Stromal cell of bone marrow (primary cell): ENCODE measurements around the gene MRPS7.
A peak's percentile ranks its signal among the peaks of the same experiment; 100 is the strongest.
"Not testable (repeated sequence)": the region's sequence is repeated elsewhere in the genome, so short reads cannot be mapped to it uniquely, and the experiment has no call there.

Experiments used
- DNase-seq: peaks from one replicate; pipeline ENCODE4 v3.0.0-alpha.2; 2012; ENCODE audit warnings: low read depth

Gene MRPS7

DNA sequence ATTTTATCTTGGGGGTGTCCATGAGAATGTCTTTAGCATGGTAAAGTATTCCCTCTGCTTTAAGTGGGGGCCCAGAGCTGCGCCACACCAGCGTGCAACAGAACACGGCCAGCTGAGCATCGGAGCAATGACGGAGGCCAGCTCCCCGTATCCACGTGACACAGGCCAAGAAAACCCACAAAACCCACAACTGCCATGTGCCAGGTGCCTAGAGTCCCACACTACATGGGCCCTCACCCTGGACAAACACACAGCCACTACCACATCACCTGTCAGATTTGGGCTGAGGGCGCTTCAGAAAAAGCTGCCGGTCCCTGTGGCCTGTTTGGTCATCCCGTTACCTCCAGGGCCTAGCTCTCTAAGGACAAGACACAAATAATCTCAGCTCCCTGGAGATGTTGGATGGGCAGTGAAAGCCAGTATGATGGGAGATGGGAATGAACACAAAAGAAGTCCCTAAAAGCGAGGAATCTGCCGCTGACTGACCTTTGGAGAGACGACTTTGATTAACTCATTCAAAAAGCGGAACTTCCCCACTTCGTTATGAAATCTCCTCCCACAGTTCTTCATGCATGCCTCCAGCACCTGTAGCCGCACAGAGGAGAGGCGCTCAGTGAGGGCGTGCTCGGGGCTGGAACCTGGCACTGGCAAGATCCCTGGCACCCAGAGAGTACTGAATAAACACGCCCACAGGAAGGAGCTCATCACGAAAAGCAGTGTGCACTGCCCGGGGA is 17.4 kb upstream of the MRPS7 start:
- no peak for DNase-seq

GRCh38 chr17:75245011-75245410 is 16.7 kb upstream of the MRPS7 start:
- no peak for DNase-seq

DNA sequence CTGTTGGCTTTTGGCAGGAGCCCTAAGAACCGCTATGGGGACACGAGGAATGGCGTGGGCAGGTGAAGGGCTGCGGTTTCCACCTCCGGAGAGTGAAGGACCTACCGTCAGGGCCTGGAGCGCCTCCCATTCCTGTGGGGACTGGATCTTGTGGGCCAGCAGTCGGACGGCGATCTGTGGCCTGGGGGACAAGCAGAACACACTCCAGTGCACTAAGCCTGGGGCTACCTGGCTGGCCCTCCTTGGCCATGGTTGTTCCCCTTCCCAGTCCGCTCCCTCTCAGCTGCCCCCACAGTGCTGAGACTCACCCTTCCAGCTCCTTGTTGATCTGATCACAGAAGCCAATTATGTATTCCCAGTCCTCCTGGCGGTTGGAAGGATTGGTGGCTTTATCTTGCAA is 15.3 kb upstream of the MRPS7 start:
- no peak for DNase-seq

- DNase-seq: no peak
Measured at GRCh38 chr17:75249564-75249963, 12.1 kb upstream of the MRPS7 start.

DNA sequence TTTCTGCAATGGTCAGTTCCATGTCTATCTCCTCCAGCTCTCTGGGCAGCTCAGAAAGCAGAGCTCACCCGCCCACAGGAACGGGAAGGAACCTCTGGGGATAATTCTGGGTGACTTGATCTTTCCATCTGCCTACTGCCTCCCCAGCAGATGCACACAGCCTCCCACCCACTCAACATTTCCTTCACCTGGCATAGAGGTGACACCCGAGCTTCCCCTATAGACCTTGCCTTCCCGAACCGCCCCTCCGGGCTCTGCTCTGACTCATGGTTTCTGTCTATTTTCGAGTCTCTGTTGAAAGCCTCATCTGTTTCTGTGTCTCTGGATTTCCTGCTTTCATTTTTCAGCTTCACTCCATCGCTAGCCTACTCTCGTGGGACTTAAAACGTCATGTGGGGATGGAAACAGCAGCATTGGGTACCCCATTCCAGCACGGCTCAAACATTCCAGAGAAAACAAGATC is 11.6 kb upstream of the MRPS7 start:
- peak; percentile 77 for DNase-seq

GRCh38 chr17:75252039-75252816 is 9.5 kb upstream of the MRPS7 start:
- DNase-seq: no peak

GRCh38 chr17:75255954-75256698 is 5.6 kb upstream of the MRPS7 start:
- DNase-seq: not testable (repeated sequence)

GRCh38 chr17:75257228-75257627 is 4.5 kb upstream of the MRPS7 start:
- DNase-seq: not testable (repeated sequence)

- DNase-seq: no peak
Measured at GRCh38 chr17:75260641-75261335, 891 bp upstream of the MRPS7 start.

- no peak for DNase-seq
Measured at GRCh38 chr17:75262112-75262606, 480 bp downstream of the MRPS7 start.

DNA sequence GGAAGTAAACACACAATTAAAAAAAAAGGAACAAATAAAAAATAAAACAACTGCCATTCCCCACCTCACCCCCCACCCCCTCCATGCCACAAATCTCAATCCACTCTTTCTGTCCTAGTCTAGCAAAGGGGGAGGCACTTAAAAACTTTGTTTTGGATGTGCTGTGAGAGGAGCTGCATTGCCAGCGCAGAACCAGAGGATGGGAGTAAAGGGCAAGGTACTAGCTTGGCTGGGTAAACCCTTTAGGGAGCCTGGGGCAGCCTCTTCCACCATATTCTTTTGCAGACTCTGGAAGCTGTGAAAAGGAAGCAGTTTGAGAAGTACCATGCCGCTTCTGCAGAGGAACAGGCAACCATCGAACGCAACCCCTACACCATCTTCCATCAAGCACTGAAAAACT is 1.4 kb downstream of the MRPS7 start:
- DNase-seq: no peak

DNA sequence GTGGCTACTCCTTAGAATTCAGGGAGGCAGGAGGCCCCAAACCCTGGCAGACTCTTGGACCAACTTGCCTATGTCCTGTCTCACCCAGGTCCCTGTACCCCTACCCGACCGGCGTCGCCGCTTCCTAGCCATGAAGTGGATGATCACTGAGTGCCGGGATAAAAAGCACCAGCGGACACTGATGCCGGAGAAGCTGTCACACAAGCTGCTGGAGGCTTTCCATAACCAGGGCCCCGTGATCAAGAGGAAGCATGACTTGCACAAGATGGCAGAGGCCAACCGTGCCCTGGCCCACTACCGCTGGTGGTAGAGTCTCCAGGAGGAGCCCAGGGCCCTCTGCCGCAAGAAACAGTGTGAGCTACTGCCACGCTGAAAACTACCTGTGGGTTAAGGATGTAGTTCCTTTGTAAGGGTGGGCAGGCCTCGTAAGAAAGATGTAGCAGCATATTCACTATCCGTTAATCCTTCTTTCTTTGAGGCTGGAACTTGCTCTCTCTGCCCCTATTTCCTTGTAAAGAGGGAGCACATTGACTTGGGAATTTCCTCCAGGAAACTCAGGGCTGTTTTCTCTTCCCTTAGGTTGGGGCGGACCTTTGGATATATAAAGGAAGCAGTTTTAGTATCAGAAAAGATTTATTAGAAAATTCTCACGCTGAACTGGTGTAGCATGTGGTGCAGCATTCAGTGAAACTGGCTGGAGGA is 4.1 kb downstream of the MRPS7 start:
- no peak for DNase-seq

GRCh38 chr17:75266316-75267152 is 4.9 kb downstream of the MRPS7 start:
- DNase-seq: no peak

DNA sequence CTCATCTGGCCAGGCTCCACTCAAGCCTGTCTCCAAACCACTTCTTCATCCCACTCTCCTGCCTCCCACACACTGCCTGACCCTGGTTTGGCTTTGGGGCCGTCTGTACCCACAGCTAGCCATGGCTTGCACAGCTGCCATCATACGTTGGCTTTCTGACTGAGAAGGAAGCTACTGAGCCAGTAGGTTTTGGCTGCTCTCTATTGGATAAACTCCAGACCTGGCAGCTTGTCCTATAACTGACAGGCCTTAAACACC is 5.4 kb downstream of the MRPS7 start:
- no peak for DNase-seq

GRCh38 chr17:75267411-75268232 is 5.9 kb downstream of the MRPS7 start:
- no peak for DNase-seq

DNA sequence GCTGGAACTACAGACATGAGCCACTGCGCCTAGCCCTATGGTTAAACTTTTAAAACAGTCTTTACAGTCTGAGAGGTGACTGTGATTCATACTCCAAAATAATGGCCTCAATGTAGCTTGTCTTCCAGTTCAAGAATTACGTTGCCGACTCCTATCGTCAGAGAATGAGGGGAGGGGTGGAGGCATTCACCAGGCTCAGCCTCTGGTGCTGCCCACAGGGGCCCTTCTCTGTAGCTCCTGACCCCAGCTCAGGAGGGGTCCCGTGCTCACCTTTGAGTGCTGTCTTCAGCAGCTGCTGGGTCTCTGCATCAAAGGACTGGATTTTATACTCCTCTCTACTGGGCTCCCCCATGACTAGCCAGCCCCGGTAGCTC is 8.2 kb downstream of the MRPS7 start:
- DNase-seq: no peak

DNA sequence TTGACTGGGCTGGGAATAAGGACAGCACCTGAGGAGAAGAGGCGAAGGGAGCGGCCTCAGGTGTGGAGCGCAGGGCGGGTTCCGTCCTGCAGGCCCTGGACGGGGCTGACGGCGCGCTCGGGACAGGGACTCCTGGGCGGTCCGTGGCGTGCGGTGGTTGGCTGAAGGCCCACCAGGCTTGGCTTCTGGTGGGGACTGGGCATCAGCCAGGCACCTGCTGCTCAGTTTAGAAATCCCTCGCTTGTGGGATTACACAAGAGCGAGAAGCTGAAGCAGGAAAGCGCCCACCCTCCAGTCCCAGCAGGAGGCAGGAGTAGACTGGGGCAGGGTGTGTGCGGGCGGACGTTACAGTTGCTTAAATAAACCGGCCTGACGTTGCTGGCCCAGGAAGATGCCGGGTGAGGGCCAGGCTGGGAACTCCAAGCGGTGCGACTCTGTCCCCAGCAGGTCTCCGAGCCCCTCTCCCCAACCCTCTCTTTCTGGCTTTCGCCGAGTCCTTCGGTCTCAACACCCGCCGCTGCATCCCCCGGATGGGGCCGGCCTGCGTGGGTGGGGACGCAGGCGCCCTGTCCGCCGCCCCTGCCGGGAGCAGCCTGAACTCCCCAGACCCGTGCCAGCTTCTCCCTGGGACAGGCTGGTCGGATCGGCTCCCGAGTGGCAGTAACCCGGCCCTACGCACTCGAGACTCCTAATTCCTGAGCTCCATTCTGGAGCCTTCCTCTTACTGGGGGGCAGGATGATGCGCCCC is 8.7 kb downstream of the MRPS7 start:
- DNase-seq: peak; percentile 36

DNA sequence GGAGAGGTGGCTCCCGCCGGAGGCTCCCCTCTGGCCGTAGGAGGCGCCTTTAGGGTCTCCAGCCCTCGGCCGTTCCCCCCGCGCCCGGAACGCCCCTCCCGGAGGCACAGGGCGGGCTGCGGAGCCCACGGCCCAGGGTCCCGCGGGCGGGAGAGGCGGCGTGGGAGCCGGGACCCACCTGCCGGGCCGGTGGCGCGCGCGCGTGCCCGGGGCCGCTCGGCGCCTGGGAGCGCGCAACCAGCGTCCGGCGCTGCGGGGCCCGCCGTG is 9.2 kb downstream of the MRPS7 start, which contains the start of gene MIF4GD:
Gene MIF4GD, minus strand, starts transcription at position 266 of the 267 bp plus-strand sequence. CDS start 1,036 bp downstream, outside the sequence.
- no peak for DNase-seq
